ENCODE measurements around the gene DCAF15.
A peak's percentile ranks its signal among the peaks of the same experiment; 100 is the strongest.

The DCAF15 gene

GRCh38 chr19:13913352-13913751, 39.0 kb upstream of the DCAF15 start:
- H3K14ac ChIP-seq (ENCODE audit: low read length in 2 of 2): no peak overlapping the region
- H2BK12ac ChIP-seq (ENCODE audit: low read length in 2 of 2): no peak overlapping the region
- no peak overlapping the region for H3K4me2 ChIP-seq (ENCODE audit: low read length, poor library complexity, severe bottlenecking)
- H2BK5ac ChIP-seq (ENCODE audit: low read depth, low read length, poor library complexity, severe bottlenecking): no peak overlapping the region
- peaks cover 51 to 55% of the 10 kb centered on the region in 2 experiments for H3K36me3 ChIP-seq (ENCODE audit: control insufficient read depth in 1 of 2, insufficient read depth in 2 of 2, low read depth in 1 of 2, low read length in 2 of 2)
- no peak for DNase-seq
- no peaks in the 10 kb centered on the region for H3K4me1 ChIP-seq (ENCODE audit: control insufficient read depth, insufficient read depth, low read depth, low read length)
- no peak overlapping the region for H2BK120ac ChIP-seq (ENCODE audit: low read depth, low read length)
- H3K18ac ChIP-seq (ENCODE audit: low read depth in 1 of 2, low read length in 2 of 2): no peak overlapping the region
- WGBS: 94% methylated on average over 17 of the region's 17 CpGs
- no peak overlapping the region for H3K9ac ChIP-seq (ENCODE audit: low read length)
- no peak overlapping the region for H3K27ac ChIP-seq (ENCODE audit: low read length, poor library complexity, severe bottlenecking)
- H2AK5ac ChIP-seq (ENCODE audit: low read length, severe bottlenecking): no peak overlapping the region
- no peaks in the 10 kb centered on the region for H3K27me3 ChIP-seq (ENCODE audit: control insufficient read depth in 1 of 2, insufficient read depth in 1 of 2, low read length in 2 of 2)
- H3K23ac ChIP-seq (ENCODE audit: low read length in 2 of 2): no peak overlapping the region
- no peak overlapping the region for H4K91ac ChIP-seq (ENCODE audit: low read length)
- H3K4me3 ChIP-seq (ENCODE audit: insufficient read depth in 1 of 2, low read depth in 1 of 2, low read length in 2 of 2): no peak overlapping the region
- H3K79me1 ChIP-seq (replicated peaks; ENCODE audit: low read length, poor library complexity, severe bottlenecking): no peaks in the 10 kb centered on the region
- H2AFZ ChIP-seq (ENCODE audit: low read depth, low read length): no peak overlapping the region
- H2BK15ac ChIP-seq (ENCODE audit: low read depth, poor library complexity, severe bottlenecking): peak overlapping the region; percentile 33
- H3K9me3 ChIP-seq (ENCODE audit: control insufficient read depth, low read length): no peaks in the 10 kb centered on the region
- no peak overlapping the region for H4K8ac ChIP-seq (ENCODE audit: low read length)
- no peak overlapping the region for H3K4ac ChIP-seq (ENCODE audit: low read depth in 1 of 2, low read length in 2 of 2)

GRCh38 chr19:13914777-13915176, 37.5 kb upstream of the DCAF15 start:
- Histone ChIP-seq H3K14ac (ENCODE audit: low read length in 2 of 2) (no peak overlapping the region), H3K9ac (ENCODE audit: low read length) (no peak overlapping the region), H3K23ac (ENCODE audit: low read length in 2 of 2) (no peak overlapping the region), H2BK15ac (ENCODE audit: low read depth, poor library complexity, severe bottlenecking) (no peak overlapping the region), H2BK12ac (ENCODE audit: low read length in 2 of 2) (no peak overlapping the region), H3K27ac (ENCODE audit: low read length, poor library complexity, severe bottlenecking) (no peak overlapping the region), H2AFZ (ENCODE audit: low read depth, low read length) (no peak overlapping the region), H2AK5ac (ENCODE audit: low read length, severe bottlenecking) (no peak overlapping the region), H4K8ac (ENCODE audit: low read length) (no peak overlapping the region), H4K91ac (ENCODE audit: low read length) (no peak overlapping the region), H3K4me2 (ENCODE audit: low read length, poor library complexity, severe bottlenecking) (no peak overlapping the region), H3K79me1 (replicated peaks; ENCODE audit: low read length, poor library complexity, severe bottlenecking) (no peaks in the 10 kb centered on the region), H2BK5ac (ENCODE audit: low read depth, low read length, poor library complexity, severe bottlenecking) (no peak overlapping the region), H3K9me3 (ENCODE audit: control insufficient read depth, low read length) (no peaks in the 10 kb centered on the region), H3K18ac (ENCODE audit: low read depth in 1 of 2, low read length in 2 of 2) (no peak overlapping the region), H2BK120ac (ENCODE audit: low read depth, low read length) (no peak overlapping the region), H3K4ac (ENCODE audit: low read depth in 1 of 2, low read length in 2 of 2) (no peak overlapping the region), H3K4me1 (ENCODE audit: control insufficient read depth, insufficient read depth, low read depth, low read length) (no peaks in the 10 kb centered on the region), H3K27me3 (ENCODE audit: control insufficient read depth in 1 of 2, insufficient read depth in 1 of 2, low read length in 2 of 2) (no peaks in the 10 kb centered on the region), H3K36me3 (ENCODE audit: control insufficient read depth in 1 of 2, insufficient read depth in 2 of 2, low read depth in 1 of 2, low read length in 2 of 2) (peaks cover 59 to 64% of the 10 kb centered on the region in 2 experiments), H3K4me3 (ENCODE audit: insufficient read depth in 1 of 2, low read depth in 1 of 2, low read length in 2 of 2) (no peak overlapping the region)
- DNase-seq: no peak
- 95% methylated on average over 2 of the region's 3 CpGs for WGBS

GRCh38 chr19:13917888-13918406, 34.4 kb upstream of the DCAF15 start:
- H3K27me3 ChIP-seq (ENCODE audit: control insufficient read depth in 1 of 2, insufficient read depth in 1 of 2, low read length in 2 of 2): no peaks in the 10 kb centered on the region
- no peak overlapping the region for H2AK5ac ChIP-seq (ENCODE audit: low read length, severe bottlenecking)
- no peak for DNase-seq
- no peak overlapping the region for H3K4ac ChIP-seq (ENCODE audit: low read depth in 1 of 2, low read length in 2 of 2)
- no peaks in the 10 kb centered on the region for H3K4me1 ChIP-seq (ENCODE audit: control insufficient read depth, insufficient read depth, low read depth, low read length)
- H3K9ac ChIP-seq (ENCODE audit: low read length): no peak overlapping the region
- no peak overlapping the region for H3K4me2 ChIP-seq (ENCODE audit: low read length, poor library complexity, severe bottlenecking)
- peaks cover 7% of the 10 kb centered on the region for H3K9me3 ChIP-seq (ENCODE audit: control insufficient read depth, low read length)
- H4K8ac ChIP-seq (ENCODE audit: low read length): no peak overlapping the region
- H2AFZ ChIP-seq (ENCODE audit: low read depth, low read length): no peak overlapping the region
- H4K91ac ChIP-seq (ENCODE audit: low read length): no peak overlapping the region
- H3K23ac ChIP-seq (ENCODE audit: low read length in 2 of 2): no peak overlapping the region
- H3K27ac ChIP-seq (ENCODE audit: low read length, poor library complexity, severe bottlenecking): no peak overlapping the region
- no peak overlapping the region for H2BK120ac ChIP-seq (ENCODE audit: low read depth, low read length)
- H2BK5ac ChIP-seq (ENCODE audit: low read depth, low read length, poor library complexity, severe bottlenecking): no peak overlapping the region
- H3K4me3 ChIP-seq (ENCODE audit: insufficient read depth in 1 of 2, low read depth in 1 of 2, low read length in 2 of 2): no peak overlapping the region
- H3K18ac ChIP-seq (ENCODE audit: low read depth in 1 of 2, low read length in 2 of 2): no peak overlapping the region
- H2BK15ac ChIP-seq (ENCODE audit: low read depth, poor library complexity, severe bottlenecking): no peak overlapping the region
- peaks cover 71 to 73% of the 10 kb centered on the region in 2 experiments for H3K36me3 ChIP-seq (ENCODE audit: control insufficient read depth in 1 of 2, insufficient read depth in 2 of 2, low read depth in 1 of 2, low read length in 2 of 2)
- H3K79me1 ChIP-seq (replicated peaks; ENCODE audit: low read length, poor library complexity, severe bottlenecking): no peaks in the 10 kb centered on the region
- no peak overlapping the region for H3K14ac ChIP-seq (ENCODE audit: low read length in 2 of 2)
- no peak overlapping the region for H2BK12ac ChIP-seq (ENCODE audit: low read length in 2 of 2)
- WGBS: 91% methylated on average over 12 of the region's 14 CpGs

- Histone ChIP-seq H2AFZ (ENCODE audit: low read depth, low read length) (no peak overlapping the region), H2BK5ac (ENCODE audit: low read depth, low read length, poor library complexity, severe bottlenecking) (no peak overlapping the region), H3K4me1 (ENCODE audit: control insufficient read depth, insufficient read depth, low read depth, low read length) (no peaks in the 10 kb centered on the region), H3K4me3 (ENCODE audit: insufficient read depth in 1 of 2, low read depth in 1 of 2, low read length in 2 of 2) (no peak overlapping the region), H3K4ac (ENCODE audit: low read depth in 1 of 2, low read length in 2 of 2) (no peak overlapping the region), H3K9me3 (ENCODE audit: control insufficient read depth, low read length) (peaks cover 7% of the 10 kb centered on the region), H2AK5ac (ENCODE audit: low read length, severe bottlenecking) (no peak overlapping the region), H3K23ac (ENCODE audit: low read length in 2 of 2) (no peak overlapping the region), H3K4me2 (ENCODE audit: low read length, poor library complexity, severe bottlenecking) (no peak overlapping the region), H4K8ac (ENCODE audit: low read length) (no peak overlapping the region), H3K14ac (ENCODE audit: low read length in 2 of 2) (no peak overlapping the region), H3K79me1 (replicated peaks; ENCODE audit: low read length, poor library complexity, severe bottlenecking) (no peaks in the 10 kb centered on the region), H3K9ac (ENCODE audit: low read length) (no peak overlapping the region), H3K36me3 (ENCODE audit: control insufficient read depth in 1 of 2, insufficient read depth in 2 of 2, low read depth in 1 of 2, low read length in 2 of 2) (peaks cover 70 to 74% of the 10 kb centered on the region in 2 experiments), H2BK15ac (ENCODE audit: low read depth, poor library complexity, severe bottlenecking) (no peak overlapping the region), H3K27ac (ENCODE audit: low read length, poor library complexity, severe bottlenecking) (no peak overlapping the region), H2BK120ac (ENCODE audit: low read depth, low read length) (no peak overlapping the region), H3K18ac (ENCODE audit: low read depth in 1 of 2, low read length in 2 of 2) (no peak overlapping the region), H2BK12ac (ENCODE audit: low read length in 2 of 2) (no peak overlapping the region), H4K91ac (ENCODE audit: low read length) (no peak overlapping the region), H3K27me3 (ENCODE audit: control insufficient read depth in 1 of 2, insufficient read depth in 1 of 2, low read length in 2 of 2) (no peaks in the 10 kb centered on the region)
- no peak for DNase-seq
- 93% methylated on average over 30 of the region's 34 CpGs for WGBS
These were observed 33.4 kb upstream of the DCAF15 start for GRCh38 chr19:13918726-13919411.

Data from mesenchymal stem cell (in vitro differentiated cells and primary cell).